HL-60 (cell line): ENCODE results near the gene ARAP2.

Experiments
- DNase-seq, 2 experiments: peaks; one replicate each; pipeline ENCODE4 v3.0.0-alpha.2; 2010 to 2020; ENCODE audit warnings: low read depth in 1 of 2, low spot score in 1 of 2
- H3K27ac ChIP-seq: fragments of 250-450 bp; sonication (Bioruptor Pico); replicated peaks from 2 replicates; pipeline ENCODE4 v1.5.1; 2020; ENCODE audit warnings: mild to moderate bottlenecking, moderate library complexity
- H3K27me3 ChIP-seq: fragments of 250-450 bp; sonication (Bioruptor Pico); 2 replicates; pipeline ENCODE4 v1.5.1; 2021; ENCODE audit warnings: mild to moderate bottlenecking, moderate library complexity; ENCODE audit not compliant: insufficient read depth, poor library complexity, severe bottlenecking
- H3K4me3 ChIP-seq: replicated peaks from 2 replicates; pipeline ENCODE4 v1.5.1; 2011; ENCODE audit warnings: mild to moderate bottlenecking, control low read depth, low read length; ENCODE audit not compliant: insufficient read depth
- CTCF ChIP-seq: IDR thresholded peaks from one replicate; pipeline ENCODE4 v1.5.1; 2011; ENCODE audit warnings: low read length, control low read depth, inconsistent platforms; ENCODE audit not compliant: insufficient read depth
- GABPA ChIP-seq: IDR thresholded peaks from 2 replicates; pipeline ENCODE4 v1.6.1; 2012; ENCODE audit warnings: low read depth
- POLR2AphosphoS5 ChIP-seq: IDR thresholded peaks from 2 replicates; pipeline ENCODE4 v1.6.1; 2012; ENCODE audit warnings: low read depth
- REST ChIP-seq: IDR thresholded peaks from 2 replicates; pipeline ENCODE4 v1.6.1; 2012; ENCODE audit warnings: low read depth; ENCODE audit not compliant: insufficient replicate concordance
- SPI1 ChIP-seq: IDR thresholded peaks from 2 replicates; pipeline ENCODE4 v1.6.1; 2012; ENCODE audit warnings: low read depth, mild to moderate bottlenecking, borderline replicate concordance
- long read RNA-seq: library from polyadenylated mRNA; unstranded; transcript quantifications from one replicate; pipeline ENCODE4 v2.0.0, GENCODE V29; 2020

ARAP2 gene
- long read RNA-seq, partial matches to known transcripts = 5 of 7 reads
- long read RNA-seq, other reads (novel, unspliced or antisense) = 2 of 7 reads

- TF ChIP-seq CTCF (no peak), REST (peak; percentile 16), POLR2AphosphoS5 (peak; percentile 47), GABPA (no peak), SPI1 (no peak; the same call in 1 of the 2 replicates)
- peak in 1 of 2 experiments; percentile 53 for DNase-seq
- H3K27me3 ChIP-seq = no peaks in the 10 kb centered on the region
- H3K27ac ChIP-seq = peak within 1 kb of the TSS; percentile 83
- H3K4me3 ChIP-seq = peak within 1 kb of the TSS; percentile 83
Observed at GRCh38 chr4:36244257-36245082, at the start of gene ARAP2. ARAP2 (minus strand) TSS chr4:36244514; CDS start chr4:36229486, 15,028 bp downstream.

GRCh38 chr4:36292556-36293188 lies 48.4 kb upstream of the ARAP2 start:
- DNase-seq = no peak
- Histone ChIP-seq H3K4me3 (no peak overlapping the region), H3K27ac (no peak overlapping the region), H3K27me3 (no peaks in the 10 kb centered on the region)
- TF ChIP-seq SPI1 = no peak
- no peak for TF ChIP-seq REST
- TF ChIP-seq CTCF = no peak
- no peak for TF ChIP-seq GABPA
- TF ChIP-seq POLR2AphosphoS5 = no peak

GRCh38 chr4:36290641-36291040 lies 46.3 kb upstream of the ARAP2 start:
- DNase-seq = no peak
- Histone ChIP-seq H3K27ac (no peak overlapping the region), H3K27me3 (no peaks in the 10 kb centered on the region), H3K4me3 (no peak overlapping the region)
- TF ChIP-seq GABPA = no peak
- no peak for TF ChIP-seq CTCF
- TF ChIP-seq POLR2AphosphoS5 = no peak
- no peak for TF ChIP-seq REST
